Activated naive CD4-positive, alpha-beta T cell treated with Interleukin-2 at 50 U/mL for 16 hours (primary cell): ENCODE data around the gene C5orf34.
"Not testable (repeated sequence)": the region's sequence is repeated elsewhere in the genome, so short reads cannot be mapped to it uniquely, and the experiment has no call there.

Experiments
- DNase-seq: peaks from one replicate; pipeline ENCODE4 v3.0.0-alpha.2; 2020

The C5orf34 gene

GRCh38 chr5:43514816-43515677, at the start of gene C5orf34:
TSS of gene C5orf34 (minus strand) at chr5:43515148. CDS start at chr5:43509339, 5,809 bp downstream.
- peak; percentile 95 for DNase-seq

- peak; percentile 7 for DNase-seq
These were observed 49.4 kb upstream of the C5orf34 start for GRCh38 chr5:43564289-43564850.

- DNase-seq = no peak
These were observed 48.4 kb upstream of the C5orf34 start for GRCh38 chr5:43563321-43563720.

GRCh38 chr5:43561356-43561755, 46.4 kb upstream of the C5orf34 start:
- DNase-seq = no peak

- DNase-seq = no peak
These were observed 45.2 kb upstream of the C5orf34 start for GRCh38 chr5:43560128-43560527.

- DNase-seq = peak; percentile 85
These were observed 42.1 kb upstream of the C5orf34 start, which contains the start of gene PAIP1 for GRCh38 chr5:43556857-43557542. TSS of gene PAIP1 (minus strand) at chr5:43557077. CDS start at chr5:43556846, 231 bp downstream.

GRCh38 chr5:43556607-43556856, 41.6 kb upstream of the C5orf34 start:
- not testable (repeated sequence) for DNase-seq

- peak; percentile 58 for DNase-seq
These were observed 41.1 kb upstream of the C5orf34 start for GRCh38 chr5:43555895-43556606.

GRCh38 chr5:43554497-43554896, 39.5 kb upstream of the C5orf34 start:
- no peak for DNase-seq

- DNase-seq = no peak
These were observed 38.4 kb upstream of the C5orf34 start for GRCh38 chr5:43553381-43553780.

- no peak for DNase-seq
These were observed 36.8 kb upstream of the C5orf34 start for GRCh38 chr5:43551731-43552130.

- not testable (repeated sequence) for DNase-seq
These were observed 34.3 kb upstream of the C5orf34 start for GRCh38 chr5:43549272-43549671.

- no peak for DNase-seq
These were observed 33.4 kb upstream of the C5orf34 start for GRCh38 chr5:43548358-43548757.

- DNase-seq = no peak
These were observed 32.6 kb upstream of the C5orf34 start for GRCh38 chr5:43547532-43547931.

- no peak for DNase-seq
These were observed 28.5 kb upstream of the C5orf34 start for GRCh38 chr5:43543434-43543833.

- DNase-seq = no peak
These were observed 25.8 kb upstream of the C5orf34 start for GRCh38 chr5:43540746-43541145.

- no peak for DNase-seq
These were observed 22.0 kb upstream of the C5orf34 start for GRCh38 chr5:43536972-43537371.

- DNase-seq = no peak
These were observed 18.7 kb upstream of the C5orf34 start for GRCh38 chr5:43533646-43534045.

- DNase-seq = no peak
These were observed 15.7 kb upstream of the C5orf34 start for GRCh38 chr5:43530648-43531047.

GRCh38 chr5:43523662-43524072, 8.7 kb upstream of the C5orf34 start:
- no peak for DNase-seq

- no peak for DNase-seq
These were observed 5.7 kb upstream of the C5orf34 start for GRCh38 chr5:43520615-43521014.

- DNase-seq = no peak
These were observed 715 bp upstream of the C5orf34 start for GRCh38 chr5:43515678-43516048.

- DNase-seq = peak; percentile 59
These were observed 505 bp downstream of the C5orf34 start for GRCh38 chr5:43514471-43514815.

GRCh38 chr5:43514025-43514424, 923 bp downstream of the C5orf34 start:
- DNase-seq = no peak
